Measurements from ENCODE around the gene RNF130. TPM values are rescaled to one million over a fixed set of nuclear protein-coding genes. Genes with fewer than 3 reads are reported as not detected.
A peak's percentile ranks its signal among the peaks of the same experiment; 100 is the strongest.

RNF130 gene
- total RNA-seq, 1 experiment from 2014 or later: 58.5 TPM

- ChIA-PET POLR2A (no interaction called here), CTCF (interaction anchor here (0.9 kb wide), 1 partner anchor 31 kb away, joined by 4 read pairs; no protein-coding TSS in a partner anchor)
- no peak for TF ChIP-seq SP1 (CRISPR knock-in tag; conservative IDR thresholded peaks at IDR 0.05)
- TF ChIP-seq CREM (CRISPR knock-in tag; IDR thresholded peaks at IDR 0.05): no peak
- TF ChIP-seq SMAD4 (CRISPR knock-in tag; IDR thresholded peaks at IDR 0.05): no peak
- no peak for TF ChIP-seq ETV6 (CRISPR knock-in tag; IDR thresholded peaks at IDR 0.05)
- TF ChIP-seq ZMAT4 (CRISPR knock-in tag; IDR thresholded peaks at IDR 0.05): no peak
- TF ChIP-seq, protein P1, sequence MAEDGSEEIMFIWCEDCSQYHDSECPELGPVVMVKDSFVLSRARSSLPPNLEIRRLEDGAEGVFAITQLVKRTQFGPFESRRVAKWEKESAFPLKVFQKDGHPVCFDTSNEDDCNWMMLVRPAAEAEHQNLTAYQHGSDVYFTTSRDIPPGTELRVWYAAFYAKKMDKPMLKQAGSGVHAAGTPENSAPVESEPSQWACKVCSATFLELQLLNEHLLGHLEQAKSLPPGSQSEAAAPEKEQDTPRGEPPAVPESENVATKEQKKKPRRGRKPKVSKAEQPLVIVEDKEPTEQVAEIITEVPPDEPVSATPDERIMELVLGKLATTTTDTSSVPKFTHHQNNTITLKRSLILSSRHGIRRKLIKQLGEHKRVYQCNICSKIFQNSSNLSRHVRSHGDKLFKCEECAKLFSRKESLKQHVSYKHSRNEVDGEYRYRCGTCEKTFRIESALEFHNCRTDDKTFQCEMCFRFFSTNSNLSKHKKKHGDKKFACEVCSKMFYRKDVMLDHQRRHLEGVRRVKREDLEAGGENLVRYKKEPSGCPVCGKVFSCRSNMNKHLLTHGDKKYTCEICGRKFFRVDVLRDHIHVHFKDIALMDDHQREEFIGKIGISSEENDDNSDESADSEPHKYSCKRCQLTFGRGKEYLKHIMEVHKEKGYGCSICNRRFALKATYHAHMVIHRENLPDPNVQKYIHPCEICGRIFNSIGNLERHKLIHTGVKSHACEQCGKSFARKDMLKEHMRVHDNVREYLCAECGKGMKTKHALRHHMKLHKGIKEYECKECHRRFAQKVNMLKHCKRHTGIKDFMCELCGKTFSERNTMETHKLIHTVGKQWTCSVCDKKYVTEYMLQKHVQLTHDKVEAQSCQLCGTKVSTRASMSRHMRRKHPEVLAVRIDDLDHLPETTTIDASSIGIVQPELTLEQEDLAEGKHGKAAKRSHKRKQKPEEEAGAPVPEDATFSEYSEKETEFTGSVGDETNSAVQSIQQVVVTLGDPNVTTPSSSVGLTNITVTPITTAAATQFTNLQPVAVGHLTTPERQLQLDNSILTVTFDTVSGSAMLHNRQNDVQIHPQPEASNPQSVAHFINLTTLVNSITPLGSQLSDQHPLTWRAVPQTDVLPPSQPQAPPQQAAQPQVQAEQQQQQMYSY (CRISPR knock-in tag; IDR thresholded peaks at IDR 0.05): no peak
- TF ChIP-seq, protein P2, sequence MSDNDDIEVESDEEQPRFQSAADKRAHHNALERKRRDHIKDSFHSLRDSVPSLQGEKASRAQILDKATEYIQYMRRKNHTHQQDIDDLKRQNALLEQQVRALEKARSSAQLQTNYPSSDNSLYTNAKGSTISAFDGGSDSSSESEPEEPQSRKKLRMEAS (CRISPR knock-in tag; IDR thresholded peaks at IDR 0.05): no peak
- TF ChIP-seq TEAD4 (CRISPR knock-in tag; IDR thresholded peaks at IDR 0.05): no peak
- TF ChIP-seq JAZF1 (CRISPR knock-in tag; IDR thresholded peaks at IDR 0.05): no peak
- TF ChIP-seq, protein P3, sequence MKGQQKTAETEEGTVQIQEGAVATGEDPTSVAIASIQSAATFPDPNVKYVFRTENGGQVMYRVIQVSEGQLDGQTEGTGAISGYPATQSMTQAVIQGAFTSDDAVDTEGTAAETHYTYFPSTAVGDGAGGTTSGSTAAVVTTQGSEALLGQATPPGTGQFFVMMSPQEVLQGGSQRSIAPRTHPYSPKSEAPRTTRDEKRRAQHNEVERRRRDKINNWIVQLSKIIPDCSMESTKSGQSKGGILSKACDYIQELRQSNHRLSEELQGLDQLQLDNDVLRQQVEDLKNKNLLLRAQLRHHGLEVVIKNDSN (CRISPR knock-in tag; IDR thresholded peaks at IDR 0.05): no peak
- TF ChIP-seq NR2C2 (CRISPR knock-in tag; IDR thresholded peaks at IDR 0.05): no peak
- TF ChIP-seq ATF1 (CRISPR knock-in tag; IDR thresholded peaks at IDR 0.05): no peak
- no peak for TF ChIP-seq HMGA2 (CRISPR knock-in tag; IDR thresholded peaks at IDR 0.05)
- no peak for TF ChIP-seq MXD4 (CRISPR knock-in tag; IDR thresholded peaks at IDR 0.05; ENCODE audit: borderline replicate concordance)
- TF ChIP-seq E2F5 (CRISPR knock-in tag; IDR thresholded peaks at IDR 0.05): no peak
- no peak for TF ChIP-seq TP53 (CRISPR knock-in tag; IDR thresholded peaks at IDR 0.05)
- TF ChIP-seq, protein P4, sequence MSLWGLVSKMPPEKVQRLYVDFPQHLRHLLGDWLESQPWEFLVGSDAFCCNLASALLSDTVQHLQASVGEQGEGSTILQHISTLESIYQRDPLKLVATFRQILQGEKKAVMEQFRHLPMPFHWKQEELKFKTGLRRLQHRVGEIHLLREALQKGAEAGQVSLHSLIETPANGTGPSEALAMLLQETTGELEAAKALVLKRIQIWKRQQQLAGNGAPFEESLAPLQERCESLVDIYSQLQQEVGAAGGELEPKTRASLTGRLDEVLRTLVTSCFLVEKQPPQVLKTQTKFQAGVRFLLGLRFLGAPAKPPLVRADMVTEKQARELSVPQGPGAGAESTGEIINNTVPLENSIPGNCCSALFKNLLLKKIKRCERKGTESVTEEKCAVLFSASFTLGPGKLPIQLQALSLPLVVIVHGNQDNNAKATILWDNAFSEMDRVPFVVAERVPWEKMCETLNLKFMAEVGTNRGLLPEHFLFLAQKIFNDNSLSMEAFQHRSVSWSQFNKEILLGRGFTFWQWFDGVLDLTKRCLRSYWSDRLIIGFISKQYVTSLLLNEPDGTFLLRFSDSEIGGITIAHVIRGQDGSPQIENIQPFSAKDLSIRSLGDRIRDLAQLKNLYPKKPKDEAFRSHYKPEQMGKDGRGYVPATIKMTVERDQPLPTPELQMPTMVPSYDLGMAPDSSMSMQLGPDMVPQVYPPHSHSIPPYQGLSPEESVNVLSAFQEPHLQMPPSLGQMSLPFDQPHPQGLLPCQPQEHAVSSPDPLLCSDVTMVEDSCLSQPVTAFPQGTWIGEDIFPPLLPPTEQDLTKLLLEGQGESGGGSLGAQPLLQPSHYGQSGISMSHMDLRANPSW (CRISPR knock-in tag; conservative IDR thresholded peaks at IDR 0.05; ENCODE audit: low read depth): no peak
- TF ChIP-seq CTCF (IDR thresholded peaks at IDR 0.05): no peak
- TF ChIP-seq TEAD1 (CRISPR knock-in tag; IDR thresholded peaks at IDR 0.05): no peak
- no peak overlapping the region for H3K4me3 Mint-ChIP-seq
- peak overlapping the region; percentile 24; the same call in 1 of the 2 replicates for H3K27ac Mint-ChIP-seq
- no peaks in the 10 kb centered on the region for H3K27me3 Mint-ChIP-seq (ENCODE audit: low read depth)
- no peaks in the 10 kb centered on the region for H3K9me3 Mint-ChIP-seq
- no peak for ATAC-seq
- DNase-seq (ENCODE audit: low spot score): no peak
- H3K4me1 Mint-ChIP-seq: peaks cover 77% of the 10 kb centered on the region
- no peaks in the 10 kb centered on the region for H3K36me3 Mint-ChIP-seq
Observed at GRCh38 chr5:180060192-180060591, 11.4 kb downstream of the RNF130 start.
